ENCODE data around the gene RPAP3. TPM values are rescaled to one million over a fixed set of nuclear protein-coding genes. Genes with fewer than 3 reads are reported as not detected.
A peak's percentile ranks its signal among the peaks of the same experiment; 100 is the strongest.

The RPAP3 gene
- total RNA-seq, 1 donor from 2014 or later, result 39.9 TPM

- H3K9me3 Mint-ChIP-seq, result no peaks in the 10 kb centered on the region
- H3K4me3 Mint-ChIP-seq, result no peak overlapping the region
- no peaks in the 10 kb centered on the region for H3K36me3 Mint-ChIP-seq
- DNase-seq (ENCODE audit: extremely low spot score, unreplicated experiment), result no peak
- no peaks in the 10 kb centered on the region for H3K27me3 Mint-ChIP-seq
- H3K4me1 Mint-ChIP-seq (ENCODE audit: unreplicated experiment), result peaks cover 27% of the 10 kb centered on the region
- no peak overlapping the region for H3K27ac Mint-ChIP-seq
- no peak for TF ChIP-seq CTCF (conservative IDR thresholded peaks at IDR 0.05)
Observed at GRCh38 chr12:47736216-47736615, 30.4 kb upstream of the RPAP3 start.

DNA sequence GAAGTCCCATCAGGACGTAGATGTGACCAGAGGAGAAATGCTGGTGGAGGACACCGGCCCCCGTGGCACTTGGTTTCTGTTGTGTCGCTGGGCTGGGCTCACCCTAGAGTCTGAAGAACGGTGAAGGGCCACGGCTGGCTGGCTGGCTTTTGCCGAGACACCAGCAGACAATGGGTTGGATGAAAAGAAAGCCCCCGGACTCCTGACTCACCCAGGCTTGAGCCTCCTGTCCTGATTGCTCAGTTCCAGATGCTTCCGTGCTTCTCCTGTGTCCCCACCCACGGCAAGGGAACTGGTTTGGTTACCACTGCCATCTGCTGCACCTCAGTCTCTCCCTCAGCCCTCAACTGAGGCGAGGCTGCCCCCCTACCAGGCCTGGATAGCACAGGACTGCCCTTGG lies 29.8 kb upstream of the RPAP3 start:
- Mint-ChIP-seq H3K27me3 (no peaks in the 10 kb centered on the region), H3K27ac (peak overlapping the region; percentile 41), H3K36me3 (no peaks in the 10 kb centered on the region), H3K9me3 (no peaks in the 10 kb centered on the region), H3K4me1 (ENCODE audit: unreplicated experiment) (peaks cover 27% of the 10 kb centered on the region), H3K4me3 (no peak overlapping the region)
- no peak for TF ChIP-seq CTCF (conservative IDR thresholded peaks at IDR 0.05)
- no peak for DNase-seq (ENCODE audit: extremely low spot score, unreplicated experiment)

GRCh38 chr12:47734725-47735480 lies 29.1 kb upstream of the RPAP3 start:
- H3K9me3 Mint-ChIP-seq, result no peaks in the 10 kb centered on the region

GRCh38 chr12:47733142-47733541 lies 27.3 kb upstream of the RPAP3 start:
- no peak overlapping the region for H3K4me3 Mint-ChIP-seq
- H3K9me3 Mint-ChIP-seq, result no peaks in the 10 kb centered on the region
- no peaks in the 10 kb centered on the region for H3K27me3 Mint-ChIP-seq
- no peaks in the 10 kb centered on the region for H3K36me3 Mint-ChIP-seq
- H3K27ac Mint-ChIP-seq, result no peak overlapping the region
- no peak for DNase-seq (ENCODE audit: extremely low spot score, unreplicated experiment)
- no peak for TF ChIP-seq CTCF (conservative IDR thresholded peaks at IDR 0.05)
- H3K4me1 Mint-ChIP-seq (ENCODE audit: unreplicated experiment), result peaks cover 41% of the 10 kb centered on the region

More at GRCh38 chr12:47734725-47735480, 29.1 kb upstream of the RPAP3 start:
- peaks cover 35% of the 10 kb centered on the region for H3K4me1 Mint-ChIP-seq (ENCODE audit: unreplicated experiment)
- TF ChIP-seq CTCF (conservative IDR thresholded peaks at IDR 0.05), result no peak
- H3K36me3 Mint-ChIP-seq, result no peaks in the 10 kb centered on the region
- no peak for DNase-seq (ENCODE audit: extremely low spot score, unreplicated experiment)
- no peaks in the 10 kb centered on the region for H3K27me3 Mint-ChIP-seq
- peak overlapping the region; percentile 57 for H3K4me3 Mint-ChIP-seq
- peak overlapping the region; percentile 32 for H3K27ac Mint-ChIP-seq

GRCh38 chr12:47732504-47732903 lies 26.7 kb upstream of the RPAP3 start:
- Mint-ChIP-seq H3K9me3 (no peaks in the 10 kb centered on the region), H3K4me3 (no peak overlapping the region), H3K4me1 (ENCODE audit: unreplicated experiment) (peaks cover 46% of the 10 kb centered on the region), H3K36me3 (no peaks in the 10 kb centered on the region), H3K27ac (no peak overlapping the region), H3K27me3 (no peaks in the 10 kb centered on the region)
- TF ChIP-seq CTCF (conservative IDR thresholded peaks at IDR 0.05), result no peak
- no peak for DNase-seq (ENCODE audit: extremely low spot score, unreplicated experiment)
